H1 (cell line): ENCODE results near the gene PREX1. TPM values are rescaled to one million over a fixed set of nuclear protein-coding genes. Genes with fewer than 3 reads are reported as not detected.

Experiments
- CTCF ChIA-PET: fragments of 300-600 bp; sonication (Branson Sonifier 250); formaldehyde crosslinking; loops from one replicate; lab custom pipeline; 2021; ENCODE audit not compliant: partially characterized antibody; lab: Charles Lee
- POLR2A ChIA-PET: fragments of 300-600 bp; sonication (Branson Sonifier 250); formaldehyde crosslinking; loops from one replicate; lab custom pipeline; 2021; ENCODE audit warnings: inconsistent platforms; ENCODE audit not compliant: partially characterized antibody; lab: Charles Lee
- DNase-seq, 2 experiments: peaks; one replicate each; pipeline versions ENCODE4 v3.0.0 to v3.0.0-alpha.2; 2010 to 2022; ENCODE audit warnings: low spot score in 2 of 2, low read depth in 1 of 2, mixed read lengths in 1 of 2
- FAIRE-seq: peaks from 2 replicates; lab custom pipeline; 2011; peaks lifted over from hg19 to GRCh38; lab: Jason Lieb, UNC
- H2AFZ ChIP-seq: 2 replicates; pipeline ENCODE4 v1.8.1; 2012; ENCODE audit warnings: low read length, inconsistent platforms
- H2AK5ac ChIP-seq: 2 replicates; pipeline ENCODE4 v1.6.1; 2013; ENCODE audit warnings: low read depth, low read length
- H2BK120ac ChIP-seq: replicated peaks from 2 replicates; pipeline ENCODE3; 2013; ENCODE audit warnings: low read depth, low read length, inconsistent platforms
- H2BK12ac ChIP-seq: 2 replicates; pipeline ENCODE4 v1.6.1; 2013; ENCODE audit warnings: low read depth, low read length
- H2BK15ac ChIP-seq: 2 replicates; pipeline ENCODE4 v1.6.1; 2013; ENCODE audit warnings: low read length
- H2BK20ac ChIP-seq: 2 replicates; pipeline ENCODE4 v1.6.1; 2013; ENCODE audit warnings: low read length
- H2BK5ac ChIP-seq: 2 replicates; pipeline ENCODE4 v1.6.1; 2013; ENCODE audit warnings: low read depth, low read length
- H3K14ac ChIP-seq: 2 replicates; pipeline ENCODE4 v1.6.1; 2013; ENCODE audit warnings: inconsistent platforms; ENCODE audit not compliant: insufficient read length
- H3K18ac ChIP-seq: 2 replicates; pipeline ENCODE4 v1.6.1; 2013; ENCODE audit warnings: low read length; ENCODE audit errors: extremely low read depth
- H3K23ac ChIP-seq: 2 replicates; pipeline ENCODE4 v1.6.1; 2013; ENCODE audit warnings: inconsistent platforms; ENCODE audit not compliant: insufficient read length
- H3K23me2 ChIP-seq: 2 replicates; pipeline ENCODE4 v1.6.1; 2013; ENCODE audit warnings: low read depth, low read length
- H3K27ac ChIP-seq: 2 replicates; pipeline ENCODE4 v1.6.1; 2011; ENCODE audit warnings: low read depth, low read length, inconsistent platforms
- H3K27me3 ChIP-seq, 4 experiments: replicated peaks in 1 of 4; 1 replicate in 1 of 4; 2 replicates in 3 of 4; pipeline versions ENCODE4 v1.6.1 to v1.8.1; 2011 to 2013; ENCODE audit warnings: low read length in 3 of 4, mild to moderate bottlenecking in 3 of 4, inconsistent platforms in 2 of 4, mixed read lengths in 2 of 4, moderate library complexity in 1 of 4; ENCODE audit not compliant: control insufficient read depth in 3 of 4, insufficient read depth in 3 of 4; ENCODE audit errors: extremely low read depth in 1 of 4
- H3K36me3 ChIP-seq, 4 experiments: 2 replicates each; pipeline versions ENCODE4 v1.6.1 to v1.8.1; 2011 to 2013; ENCODE audit warnings: mild to moderate bottlenecking in 4 of 4, low read length in 3 of 4, moderate library complexity in 2 of 4, control low read depth in 1 of 4, inconsistent platforms in 1 of 4; ENCODE audit not compliant: insufficient read depth in 4 of 4, control insufficient read depth in 2 of 4
- H3K4ac ChIP-seq: replicated peaks from 2 replicates; pipeline ENCODE3; 2013; ENCODE audit warnings: low read length, low read depth, mixed read lengths, inconsistent platforms; ENCODE audit not compliant: insufficient read length
- H3K4me1 ChIP-seq, 4 experiments: replicated peaks in 1 of 4; 1 replicate in 1 of 4; 2 replicates in 3 of 4; pipeline versions ENCODE4 v1.6.1 to v1.8.1; 2011 to 2013; ENCODE audit warnings: low read length in 3 of 4, inconsistent platforms in 2 of 4, mixed read lengths in 1 of 4; ENCODE audit not compliant: insufficient read depth in 4 of 4, control insufficient read depth in 3 of 4
- H3K4me2 ChIP-seq, 2 experiments: 2 replicates each; pipeline versions ENCODE4 v1.6.1 to v1.8.1; 2011 to 2013; ENCODE audit warnings: low read depth in 2 of 2, low read length in 2 of 2, control low read depth in 1 of 2, inconsistent platforms in 1 of 2, mild to moderate bottlenecking in 1 of 2; ENCODE audit not compliant: insufficient read depth in 1 of 2
- H3K4me3 ChIP-seq, 4 experiments: fragments of 200-600, 300-600 bp in 1 of 4; sonication (generic), shearing (Covaris generic), sonication (Bioruptor Twin) in 1 of 4; 2 replicates each; pipeline versions ENCODE4 v1.5.1 to v1.8.1; 2011 to 2016; ENCODE audit warnings: low read length in 4 of 4, low read depth in 3 of 4, control low read depth in 2 of 4, inconsistent platforms in 2 of 4, mild to moderate bottlenecking in 2 of 4, mixed read lengths in 1 of 4, moderate library complexity in 1 of 4; ENCODE audit not compliant: insufficient read depth in 2 of 4; ENCODE audit errors: extremely low read depth in 1 of 4
- H3K56ac ChIP-seq: replicated peaks from 2 replicates; pipeline ENCODE3; 2013; ENCODE audit warnings: low read depth, mild to moderate bottlenecking, mixed read lengths, low read length, inconsistent platforms; ENCODE audit not compliant: insufficient read length
- H3K79me1 ChIP-seq: 2 replicates; pipeline ENCODE4 v1.6.1; 2013; ENCODE audit warnings: low read depth, low read length, control low read depth
- H3K79me2 ChIP-seq, 2 experiments: 2 replicates each; pipeline versions ENCODE4 v1.6.1 to v1.8.1; 2012 to 2013; ENCODE audit warnings: low read length in 2 of 2, mild to moderate bottlenecking in 2 of 2, inconsistent platforms in 1 of 2; ENCODE audit not compliant: insufficient read depth in 2 of 2, control insufficient read depth in 1 of 2
- H3K9ac ChIP-seq, 4 experiments: replicated peaks in 1 of 4; 1 replicate in 1 of 4; 2 replicates in 3 of 4; pipeline versions ENCODE4 v1.6.1 to v1.8.1; 2011 to 2013; ENCODE audit warnings: low read depth in 3 of 4, low read length in 3 of 4, control low read depth in 2 of 4, mild to moderate bottlenecking in 2 of 4, moderate library complexity in 2 of 4, inconsistent platforms in 1 of 4; ENCODE audit errors: extremely low read depth in 1 of 4
- H3K9me3 ChIP-seq, 2 experiments: 2 replicates each; pipeline versions ENCODE4 v1.6.1 to v1.8.1; 2012 to 2013; ENCODE audit warnings: mild to moderate bottlenecking in 2 of 2, moderate library complexity in 2 of 2, control low read depth in 1 of 2, inconsistent platforms in 1 of 2, low read depth in 1 of 2, low read length in 1 of 2, mixed read lengths in 1 of 2; ENCODE audit not compliant: insufficient read depth in 2 of 2
- H4K20me1 ChIP-seq, 2 experiments: replicated peaks in 1 of 2; 2 replicates each; pipeline versions ENCODE3 to v1.8.1; 2011 to 2013; ENCODE audit warnings: inconsistent platforms in 2 of 2, low read length in 2 of 2, mild to moderate bottlenecking in 1 of 2; ENCODE audit not compliant: insufficient read depth in 2 of 2, control insufficient read depth in 1 of 2
- H4K5ac ChIP-seq: 2 replicates; pipeline ENCODE4 v1.6.1; 2013; ENCODE audit warnings: low read length, low read depth, mixed read lengths, inconsistent platforms; ENCODE audit not compliant: insufficient read length
- H4K8ac ChIP-seq: 2 replicates; pipeline ENCODE4 v1.8.0; 2013; ENCODE audit warnings: mild to moderate bottlenecking, moderate library complexity, low read length, inconsistent platforms; ENCODE audit not compliant: insufficient read depth; ENCODE audit errors: extremely low read depth
- H4K91ac ChIP-seq: replicated peaks from 2 replicates; pipeline ENCODE3; 2013; ENCODE audit warnings: low read length, mixed read lengths, inconsistent platforms; ENCODE audit not compliant: insufficient read length
- ASH2L ChIP-seq: fragments of 200-600, 300-600 bp; sonication (generic); IDR thresholded peaks from one replicate; pipeline ENCODE4 v1.7.1; 2017; ENCODE audit warnings: low read length
- CHD2 ChIP-seq: IDR thresholded peaks from 2 replicates; pipeline ENCODE4 v1.6.1; 2012; ENCODE audit warnings: low read length, improper control_type of control experiment
- CTBP2 ChIP-seq: IDR thresholded peaks from 2 replicates; pipeline ENCODE4 v1.7.0; 2011; ENCODE audit warnings: borderline replicate concordance, mild to moderate bottlenecking, moderate library complexity, mixed read lengths, low read length; ENCODE audit not compliant: insufficient read depth, insufficient read length
- PHF8 ChIP-seq: fragments of 200-600 bp; sonication (generic); conservative IDR thresholded peaks from 2 replicates; pipeline ENCODE4 v1.7.1; 2012; ENCODE audit warnings: low read depth, mild to moderate bottlenecking, inconsistent platforms, low read length, moderate library complexity
- POLR2A ChIP-seq, 2 experiments: IDR thresholded peaks; 1 replicate in 1 of 2; 2 replicates in 1 of 2; pipeline ENCODE4 v1.6.1; 2011; ENCODE audit warnings: low read depth in 2 of 2, low read length in 2 of 2, mild to moderate bottlenecking in 2 of 2; ENCODE audit errors: control extremely low read depth in 1 of 2
- RBBP5 ChIP-seq: IDR thresholded peaks from 2 replicates; pipeline ENCODE4 v1.7.1; 2012; ENCODE audit warnings: low read depth, mild to moderate bottlenecking, inconsistent platforms, low read length, moderate library complexity, borderline replicate concordance
- RFX5 ChIP-seq: IDR thresholded peaks from 2 replicates; pipeline ENCODE4 v1.6.1; 2011; ENCODE audit warnings: low read depth, low read length, improper control_type of control experiment, borderline replicate concordance
- RXRA ChIP-seq: IDR thresholded peaks from 2 replicates; pipeline ENCODE4 v1.6.1; 2011; ENCODE audit warnings: low read depth, mild to moderate bottlenecking, low read length, moderate library complexity; ENCODE audit not compliant: insufficient read depth
- TAF1 ChIP-seq: IDR thresholded peaks from 2 replicates; pipeline ENCODE4 v1.6.1; 2011; ENCODE audit warnings: mild to moderate bottlenecking, low read depth, low read length
- WGBS, 2 experiments: shearing (Covaris generic) in 1 of 2; methylation state at CpG; one replicate each; pipeline versions ENCODE4 v1.1.6 to v1.1.7; 2013 to 2015; ENCODE audit warnings: low lambda C conversion rate in 2 of 2, mixed read lengths in 2 of 2, inconsistent platforms in 1 of 2, low coverage in 1 of 2, missing lambda C conversion rate in 1 of 2; ENCODE audit not compliant: insufficient replicate concordance in 2 of 2, insufficient coverage in 1 of 2, insufficient read length in 1 of 2; ENCODE audit errors: extremely low coverage in 1 of 2, missing lambda C conversion rate in 1 of 2; 5-methylcytosine and 5-hydroxymethylcytosine counted together
- polyA plus RNA-seq, 7 experiments: library from polyadenylated mRNA; depleted of rRNA in 3 of 7; stranded (reverse) in 5 of 7; unstranded in 2 of 7; fragments of >200 nt in 5 of 7; fragments of 200-250 nt in 2 of 7; gene quantifications; 1 replicate in 5 of 7; 2 replicates in 1 of 7; 4 replicates in 1 of 7; pipeline versions ENCODE4 v1.2.1 to v1.2.3, GENCODE V29; 2011 to 2013; ENCODE audit warnings: missing spikeins in 2 of 7, mixed read lengths in 2 of 7
- total RNA-seq: library from RNA; stranded (reverse); fragmentation: NEBNext Ultra II Directional; extraction: Animal tissue kit (Norgen Biotek cat#: 25700); gene quantifications from 2 replicates; pipeline ENCODE4 v1.2.1, GENCODE V29; 2021
- TF ChIP-seq, protein P1 (sequence below): IDR thresholded peaks from 2 replicates; pipeline ENCODE4 v1.6.1; 2012; ENCODE audit warnings: inconsistent platforms
- TF ChIP-seq, protein P2 (sequence below), 3 experiments: IDR thresholded peaks; 1 replicate in 2 of 3; 2 replicates in 1 of 3; pipeline versions ENCODE4 v1.5.1 to v1.6.1; 2011; ENCODE audit warnings: low read length in 3 of 3, mild to moderate bottlenecking in 3 of 3, inconsistent platforms in 2 of 3, low read depth in 1 of 3, moderate library complexity in 1 of 3; ENCODE audit not compliant: insufficient read depth in 1 of 3; ENCODE audit errors: control extremely low read depth in 1 of 3

Gene PREX1
- total and polyA plus RNA-seq, 2 of the 8 experiments (the other 6 are each of a cell fraction or from before 2014, with no cell fraction given): 10.7 to 12.8 TPM

DNA sequence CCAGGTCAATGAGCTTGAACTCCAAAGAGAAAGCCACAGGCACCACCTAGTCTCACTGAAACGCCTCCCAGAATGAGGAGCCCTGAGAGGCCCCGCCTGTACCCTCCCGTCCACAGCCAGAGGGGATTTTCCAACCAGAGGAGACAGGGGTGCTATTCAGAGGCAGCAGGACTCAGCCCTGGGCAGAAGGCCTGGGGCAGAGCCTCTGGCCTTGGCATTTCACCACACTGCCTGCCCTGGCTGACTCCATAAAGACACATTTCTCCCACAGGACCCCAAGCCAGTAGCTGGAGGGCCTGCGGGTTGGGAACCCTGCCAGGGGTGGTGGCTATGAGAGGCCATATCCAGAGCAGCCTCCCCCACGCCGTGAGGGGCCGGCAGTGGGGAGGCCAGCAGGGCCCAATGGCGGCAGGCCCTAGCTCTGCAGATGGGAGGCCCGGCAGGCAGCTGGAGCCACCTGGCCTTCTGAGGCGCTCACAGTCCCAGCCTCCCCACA lies 159.3 kb downstream of the PREX1 start:
- Histone ChIP-seq H3K79me2 (no peaks in the 10 kb centered on the region), H2BK120ac (no peak overlapping the region), H4K5ac (no peak overlapping the region), H2BK15ac (no peak overlapping the region), H4K8ac (no peak overlapping the region), H3K23me2 (no peaks in the 10 kb centered on the region; the same call in 1 of the 2 replicates), H3K27ac (no peak overlapping the region), H3K4me2 (no peak overlapping the region), H3K36me3 (no peaks in the 10 kb centered on the region), H3K4me1 (no peaks in the 10 kb centered on the region; a peak in 1 of 7 replicates), H2AFZ (no peak overlapping the region), H3K27me3 (no peaks in the 10 kb centered on the region), H4K20me1 (no peaks in the 10 kb centered on the region), H3K9ac (no peak overlapping the region), H3K23ac (no peak overlapping the region), H2AK5ac (no peak overlapping the region), H3K4ac (no peak overlapping the region), H3K14ac (no peak overlapping the region), H3K9me3 (no peaks in the 10 kb centered on the region; a peak in 1 of 4 replicates), H4K91ac (no peak overlapping the region), H3K56ac (no peak overlapping the region), H2BK20ac (no peak overlapping the region), H3K18ac (no peak overlapping the region), H2BK12ac (no peak overlapping the region), H2BK5ac (no peak overlapping the region; the same call in 1 of the 2 replicates), H3K79me1 (no peaks in the 10 kb centered on the region), H3K4me3 (no peak overlapping the region)
- WGBS, 2 experiments: 90% methylated on average over 6 of the region's 10 CpGs; no CpG with 5 or more reads in 1 of the 2 experiments
- DNase-seq (no peak), FAIRE-seq (no peak)
- POLR2A ChIA-PET: no interaction called here
- CTCF ChIA-PET: interaction anchor here (0.6 to 5.4 kb wide), 4 partner anchors 11 to 372 kb away, joined by 3 to 27 read pairs (median 4); no protein-coding TSS in a partner anchor
- TF ChIP-seq ASH2L (no peak), POLR2A (IDR thresholded peaks at IDR 0.05; ENCODE audit: control extremely low read depth in 1 of 2, low read depth in 2 of 2, low read length in 2 of 2) (no peak), RFX5 (no peak), CTBP2 (no peak), RBBP5 (no peak), TAF1 (no peak), RXRA (no peak), PHF8 (no peak), CHD2 (no peak)
- TF ChIP-seq, protein P1, sequence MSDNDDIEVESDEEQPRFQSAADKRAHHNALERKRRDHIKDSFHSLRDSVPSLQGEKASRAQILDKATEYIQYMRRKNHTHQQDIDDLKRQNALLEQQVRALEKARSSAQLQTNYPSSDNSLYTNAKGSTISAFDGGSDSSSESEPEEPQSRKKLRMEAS: no peak
- TF ChIP-seq, protein P2, sequence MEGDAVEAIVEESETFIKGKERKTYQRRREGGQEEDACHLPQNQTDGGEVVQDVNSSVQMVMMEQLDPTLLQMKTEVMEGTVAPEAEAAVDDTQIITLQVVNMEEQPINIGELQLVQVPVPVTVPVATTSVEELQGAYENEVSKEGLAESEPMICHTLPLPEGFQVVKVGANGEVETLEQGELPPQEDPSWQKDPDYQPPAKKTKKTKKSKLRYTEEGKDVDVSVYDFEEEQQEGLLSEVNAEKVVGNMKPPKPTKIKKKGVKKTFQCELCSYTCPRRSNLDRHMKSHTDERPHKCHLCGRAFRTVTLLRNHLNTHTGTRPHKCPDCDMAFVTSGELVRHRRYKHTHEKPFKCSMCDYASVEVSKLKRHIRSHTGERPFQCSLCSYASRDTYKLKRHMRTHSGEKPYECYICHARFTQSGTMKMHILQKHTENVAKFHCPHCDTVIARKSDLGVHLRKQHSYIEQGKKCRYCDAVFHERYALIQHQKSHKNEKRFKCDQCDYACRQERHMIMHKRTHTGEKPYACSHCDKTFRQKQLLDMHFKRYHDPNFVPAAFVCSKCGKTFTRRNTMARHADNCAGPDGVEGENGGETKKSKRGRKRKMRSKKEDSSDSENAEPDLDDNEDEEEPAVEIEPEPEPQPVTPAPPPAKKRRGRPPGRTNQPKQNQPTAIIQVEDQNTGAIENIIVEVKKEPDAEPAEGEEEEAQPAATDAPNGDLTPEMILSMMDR (IDR thresholded peaks at IDR 0.05; ENCODE audit: control extremely low read depth in 1 of 3, insufficient read depth in 1 of 3, low read depth in 1 of 3, low read length in 3 of 3): no peak
